HepG2 (cell line): ENCODE data around the gene LIPC. TPM values are rescaled to one million over a fixed set of nuclear protein-coding genes. Genes with fewer than 3 reads are reported as not detected.

ENCODE experiments used
- ATAC-seq: fragments of 200-7000 bp; cut with Tn5 transposase; 3 replicates; pipeline ENCODE4 v1.9.1; 2020; ENCODE audit warnings: mild to moderate bottlenecking, moderate library complexity
- BruUV-seq: library from RNA; stranded (reverse); fragments of 400-500 nt; replicated peaks from 2 replicates; lab custom pipeline; 2021; lab: Mats Ljungman, UMichigan
- CTCF ChIA-PET: fragments of 300-600 bp; formaldehyde crosslinking; extraction: SDS; loops from one replicate; lab custom pipeline; 2021; ENCODE audit warnings: low total read pairs, inconsistent platforms, low intra/inter-chr PET ratio; lab: Yijun Ruan, JAX
- POLR2A ChIA-PET: fragments of 350-600 bp; sonication (Branson Sonifier 250); formaldehyde crosslinking; loops from one replicate; lab custom pipeline; 2020; ENCODE audit warnings: antibody characterized with exemption, inconsistent platforms; lab: Yijun Ruan, JAX
- DNase-seq: peaks from one replicate; pipeline ENCODE4 v3.0.0-alpha.2; 2015; ENCODE audit warnings: low spot score
- FAIRE-seq: peaks from 3 replicates; lab custom pipeline; 2011; peaks lifted over from hg19 to GRCh38; lab: Jason Lieb, UNC
- H2AFZ ChIP-seq: one replicate; pipeline ENCODE4 v1.6.1; 2011; ENCODE audit warnings: low read length, inconsistent platforms
- H3K27ac ChIP-seq: fragments of 300-600 bp; 3 replicates; pipeline ENCODE4 v1.8.0; 2011; ENCODE audit warnings: mixed run types, mild to moderate bottlenecking, mixed read lengths, low read length, inconsistent platforms; ENCODE audit not compliant: insufficient read depth; ENCODE audit errors: extremely low read length
- H3K27me3 ChIP-seq, 2 experiments: fragments of 200-600 bp in 1 of 2; 2 replicates in 1 of 2; 3 replicates in 1 of 2; pipeline versions ENCODE4 v1.6.0 to v1.8.0; 2011; ENCODE audit warnings: low read length in 2 of 2, mild to moderate bottlenecking in 2 of 2, moderate library complexity in 2 of 2, inconsistent platforms in 1 of 2; ENCODE audit not compliant: insufficient read depth in 2 of 2, control insufficient read depth in 1 of 2
- H3K36me3 ChIP-seq, 2 experiments: fragments of 200-600 bp in 1 of 2; replicated peaks in 1 of 2; 2 replicates in 1 of 2; 3 replicates in 1 of 2; pipeline versions ENCODE4 v1.5.1 to v1.8.0; 2011; ENCODE audit warnings: low read length in 2 of 2, inconsistent platforms in 1 of 2; ENCODE audit not compliant: insufficient read depth in 2 of 2, control insufficient read depth in 1 of 2
- H3K4me1 ChIP-seq: 2 replicates; pipeline ENCODE4 v1.5.1; 2012; ENCODE audit warnings: low read length, inconsistent platforms; ENCODE audit not compliant: insufficient read depth
- H3K4me2 ChIP-seq: 2 replicates; pipeline ENCODE4 v1.6.0; 2011; ENCODE audit warnings: low read depth, low read length, inconsistent platforms
- H3K4me3 ChIP-seq, 3 experiments: fragments of 200-600 bp in 1 of 3; sonication (generic), shearing (Covaris generic) in 1 of 3; replicated peaks in 1 of 3; 2 replicates each; pipeline ENCODE4 v1.5.1; 2011 to 2016; ENCODE audit warnings: low read length in 3 of 3, inconsistent platforms in 2 of 3, low read depth in 2 of 3, mild to moderate bottlenecking in 2 of 3, control low read depth in 1 of 3, mixed read lengths in 1 of 3; ENCODE audit not compliant: insufficient read depth in 1 of 3
- H3K79me2 ChIP-seq: one replicate; pipeline ENCODE4 v1.6.1; 2011; ENCODE audit warnings: low read length, inconsistent platforms; ENCODE audit not compliant: insufficient read depth
- H3K9ac ChIP-seq: 2 replicates; pipeline ENCODE4 v1.6.0; 2011; ENCODE audit warnings: mild to moderate bottlenecking, low read depth, low read length, inconsistent platforms; ENCODE audit not compliant: insufficient read depth
- H3K9me3 ChIP-seq: 2 replicates; pipeline ENCODE4 v1.5.1; 2012; ENCODE audit warnings: mild to moderate bottlenecking, low read length
- H4K20me1 ChIP-seq: 2 replicates; pipeline ENCODE4 v1.6.0; 2011; ENCODE audit warnings: inconsistent platforms, mild to moderate bottlenecking, low read length, moderate library complexity; ENCODE audit not compliant: insufficient read depth
- KLF11 ChIP-seq: IDR thresholded peaks from 2 replicates; pipeline ENCODE4 v1.6.1; 2016; ENCODE audit warnings: missing compliant biosample characterization
- MTA3 ChIP-seq: sonication (generic); formaldehyde crosslinking; IDR thresholded peaks from 2 replicates; pipeline ENCODE4 v1.4.0; 2020; ENCODE audit warnings: missing genetic modification reagents
- NFRKB ChIP-seq: fragments of 450-650 bp; IDR thresholded peaks from 2 replicates; pipeline ENCODE4 v1.6.1; 2017
- ZBTB7A ChIP-seq: sonication (generic); formaldehyde crosslinking; IDR thresholded peaks from 2 replicates; pipeline ENCODE4 v1.8.0; 2022; ENCODE audit warnings: mild to moderate bottlenecking, missing genetic modification reagents
- ZNF839 ChIP-seq: sonication (generic); formaldehyde crosslinking; IDR thresholded peaks from 2 replicates; pipeline ENCODE4 v1.4.0; 2020; ENCODE audit warnings: missing genetic modification reagents, mild to moderate bottlenecking, borderline replicate concordance
- WGBS: methylation state at CpG from one replicate; pipeline ENCODE4 v1.1.6; 2017; ENCODE audit warnings: low lambda C conversion rate; 5-methylcytosine and 5-hydroxymethylcytosine counted together
- in situ Hi-C: cut with HindIII; loops from 2 replicates; pipeline ENCODE4 v1.10.0; 2017; ENCODE audit warnings: low pct_unique_long_range_greater_than_20kb; ENCODE audit not compliant: extremely low pct_ligation_motif_present
- intact Hi-C: fragments of 100-400 bp; cut with micrococcal nuclease; formaldehyde crosslinking; loops from one replicate; pipeline ENCODE4 v1.10.0; 2022; ENCODE audit not compliant: unreplicated experiment
- polyA plus RNA-seq, 8 experiments: library from polyadenylated mRNA; depleted of rRNA in 3 of 8; stranded (reverse) in 7 of 8; unstranded in 1 of 8; fragments of >200 nt; fragmentation: Illumina TruSeq in 4 of 8; extraction: Trizol in 4 of 8; gene quantifications; 2 replicates each; pipeline versions ENCODE4 v1.2.1 to v1.2.3, GENCODE V29; 2011 to 2016; ENCODE audit warnings: low read depth in 4 of 8, missing spikeins in 1 of 8, mixed read lengths in 1 of 8; ENCODE audit not compliant: insufficient read depth in 1 of 8
- total RNA-seq, 5 experiments: library from RNA; depleted of rRNA; stranded (reverse); fragments of >200 nt; fragmentation: Illumina TruSeq; extraction: Trizol; gene quantifications; 2 replicates each; pipeline ENCODE4 v1.2.3, GENCODE V29; 2016; ENCODE audit warnings: low read depth in 1 of 5
- TF ChIP-seq, protein P1 (sequence below): sonication (generic); formaldehyde crosslinking; IDR thresholded peaks from 2 replicates; pipeline ENCODE4 v1.4.0; 2020; ENCODE audit warnings: missing genetic modification reagents
- TF ChIP-seq, protein P2 (sequence below): sonication (generic); formaldehyde crosslinking; IDR thresholded peaks from 2 replicates; pipeline ENCODE4 v1.8.0; 2022; ENCODE audit warnings: mild to moderate bottlenecking, missing genetic modification reagents
- TF ChIP-seq, protein P3 (sequence below): sonication (generic); formaldehyde crosslinking; IDR thresholded peaks from 2 replicates; pipeline ENCODE4 v1.4.0; 2020; ENCODE audit warnings: missing genetic modification reagents, mild to moderate bottlenecking, borderline replicate concordance
- TF ChIP-seq, protein P4 (sequence below): sonication (generic); formaldehyde crosslinking; conservative IDR thresholded peaks from 2 replicates; pipeline ENCODE4 v1.4.0; 2020; ENCODE audit warnings: missing genetic modification reagents
- TF ChIP-seq, protein P5 (sequence below): sonication (generic); formaldehyde crosslinking; IDR thresholded peaks from 2 replicates; pipeline ENCODE4 v1.5.0; 2020; ENCODE audit warnings: missing genetic modification reagents

The LIPC gene
- total and polyA plus RNA-seq, 2 of the 13 experiments (the other 11 are each of a cell fraction or from before 2014, with no cell fraction given), result 26.0 to 38.0 TPM

DNA sequence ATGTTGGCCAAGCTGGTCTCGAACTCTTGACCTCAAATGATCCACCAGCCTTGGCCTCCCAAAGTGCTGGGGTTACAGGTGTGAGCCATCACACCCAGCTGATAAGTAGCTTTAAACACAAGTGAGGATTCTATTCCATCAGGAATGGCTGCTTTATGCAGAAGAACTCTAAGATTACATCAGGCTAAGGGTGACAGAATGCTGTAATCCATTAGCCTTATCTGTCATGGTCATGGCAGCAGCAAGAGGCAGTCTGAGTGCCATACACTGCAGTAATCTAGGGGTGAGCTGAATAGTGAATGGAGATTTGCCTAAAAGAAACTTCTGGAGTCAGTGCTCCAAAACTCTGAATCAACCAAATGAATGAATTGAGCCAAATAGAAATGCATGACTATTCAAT, 39.6 kb downstream of the LIPC start (continued):
- TF ChIP-seq NFRKB, result no peak
- TF ChIP-seq, protein P1, sequence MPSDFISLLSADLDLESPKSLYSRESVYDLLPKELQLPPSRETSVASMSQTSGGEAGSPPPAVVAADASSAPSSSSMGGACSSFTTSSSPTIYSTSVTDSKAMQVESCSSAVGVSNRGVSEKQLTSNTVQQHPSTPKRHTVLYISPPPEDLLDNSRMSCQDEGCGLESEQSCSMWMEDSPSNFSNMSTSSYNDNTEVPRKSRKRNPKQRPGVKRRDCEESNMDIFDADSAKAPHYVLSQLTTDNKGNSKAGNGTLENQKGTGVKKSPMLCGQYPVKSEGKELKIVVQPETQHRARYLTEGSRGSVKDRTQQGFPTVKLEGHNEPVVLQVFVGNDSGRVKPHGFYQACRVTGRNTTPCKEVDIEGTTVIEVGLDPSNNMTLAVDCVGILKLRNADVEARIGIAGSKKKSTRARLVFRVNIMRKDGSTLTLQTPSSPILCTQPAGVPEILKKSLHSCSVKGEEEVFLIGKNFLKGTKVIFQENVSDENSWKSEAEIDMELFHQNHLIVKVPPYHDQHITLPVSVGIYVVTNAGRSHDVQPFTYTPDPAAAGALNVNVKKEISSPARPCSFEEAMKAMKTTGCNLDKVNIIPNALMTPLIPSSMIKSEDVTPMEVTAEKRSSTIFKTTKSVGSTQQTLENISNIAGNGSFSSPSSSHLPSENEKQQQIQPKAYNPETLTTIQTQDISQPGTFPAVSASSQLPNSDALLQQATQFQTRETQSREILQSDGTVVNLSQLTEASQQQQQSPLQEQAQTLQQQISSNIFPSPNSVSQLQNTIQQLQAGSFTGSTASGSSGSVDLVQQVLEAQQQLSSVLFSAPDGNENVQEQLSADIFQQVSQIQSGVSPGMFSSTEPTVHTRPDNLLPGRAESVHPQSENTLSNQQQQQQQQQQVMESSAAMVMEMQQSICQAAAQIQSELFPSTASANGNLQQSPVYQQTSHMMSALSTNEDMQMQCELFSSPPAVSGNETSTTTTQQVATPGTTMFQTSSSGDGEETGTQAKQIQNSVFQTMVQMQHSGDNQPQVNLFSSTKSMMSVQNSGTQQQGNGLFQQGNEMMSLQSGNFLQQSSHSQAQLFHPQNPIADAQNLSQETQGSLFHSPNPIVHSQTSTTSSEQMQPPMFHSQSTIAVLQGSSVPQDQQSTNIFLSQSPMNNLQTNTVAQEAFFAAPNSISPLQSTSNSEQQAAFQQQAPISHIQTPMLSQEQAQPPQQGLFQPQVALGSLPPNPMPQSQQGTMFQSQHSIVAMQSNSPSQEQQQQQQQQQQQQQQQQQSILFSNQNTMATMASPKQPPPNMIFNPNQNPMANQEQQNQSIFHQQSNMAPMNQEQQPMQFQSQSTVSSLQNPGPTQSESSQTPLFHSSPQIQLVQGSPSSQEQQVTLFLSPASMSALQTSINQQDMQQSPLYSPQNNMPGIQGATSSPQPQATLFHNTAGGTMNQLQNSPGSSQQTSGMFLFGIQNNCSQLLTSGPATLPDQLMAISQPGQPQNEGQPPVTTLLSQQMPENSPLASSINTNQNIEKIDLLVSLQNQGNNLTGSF (CRISPR knock-in tag), result no peak
- TF ChIP-seq, protein P2, sequence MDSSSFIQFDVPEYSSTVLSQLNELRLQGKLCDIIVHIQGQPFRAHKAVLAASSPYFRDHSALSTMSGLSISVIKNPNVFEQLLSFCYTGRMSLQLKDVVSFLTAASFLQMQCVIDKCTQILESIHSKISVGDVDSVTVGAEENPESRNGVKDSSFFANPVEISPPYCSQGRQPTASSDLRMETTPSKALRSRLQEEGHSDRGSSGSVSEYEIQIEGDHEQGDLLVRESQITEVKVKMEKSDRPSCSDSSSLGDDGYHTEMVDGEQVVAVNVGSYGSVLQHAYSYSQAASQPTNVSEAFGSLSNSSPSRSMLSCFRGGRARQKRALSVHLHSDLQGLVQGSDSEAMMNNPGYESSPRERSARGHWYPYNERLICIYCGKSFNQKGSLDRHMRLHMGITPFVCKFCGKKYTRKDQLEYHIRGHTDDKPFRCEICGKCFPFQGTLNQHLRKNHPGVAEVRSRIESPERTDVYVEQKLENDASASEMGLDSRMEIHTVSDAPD (CRISPR knock-in tag), result no peak

DNA sequence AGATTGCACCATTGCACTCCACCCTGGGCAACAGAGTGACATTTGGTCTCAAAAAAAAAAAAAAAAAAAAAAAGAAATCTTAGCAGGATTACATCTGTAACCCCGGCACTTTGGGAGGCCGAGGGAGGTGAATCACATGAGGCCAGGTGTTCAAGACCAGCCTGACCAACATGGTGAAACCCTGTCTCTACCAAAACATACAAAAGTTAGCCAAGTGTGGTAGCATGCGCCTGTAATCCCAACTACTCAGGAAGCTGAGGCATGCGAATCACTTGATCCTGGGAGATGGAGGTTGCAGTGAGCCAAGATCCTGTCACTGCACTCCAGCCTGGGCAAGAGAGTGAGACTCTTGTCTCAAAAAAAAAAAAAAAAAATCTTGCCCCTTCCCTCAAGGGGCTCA, 40.4 kb downstream of the LIPC start:
- ChIA-PET CTCF (no interaction called here), POLR2A (interaction anchor here (0.7 to 5.7 kb wide), 2 partner anchors 32 to 140 kb away, joined by 5 to 38 read pairs; no protein-coding TSS in a partner anchor)
- H3K27ac ChIP-seq, result no peak overlapping the region
- no peaks in the 10 kb centered on the region for H4K20me1 ChIP-seq
- no peaks in the 10 kb centered on the region for H3K9me3 ChIP-seq
- H3K79me2 ChIP-seq, result no peaks in the 10 kb centered on the region
- H3K4me1 ChIP-seq, result peaks cover 94% of the 10 kb centered on the region
- no peaks in the 10 kb centered on the region for H3K27me3 ChIP-seq
- no peak overlapping the region for H3K9ac ChIP-seq
- DNase-seq (no peak), FAIRE-seq (no peak), ATAC-seq (no peak)
- no TSS peak for BruUV-seq
- H2AFZ ChIP-seq, result no peak overlapping the region
- H3K4me3 ChIP-seq, result no peak overlapping the region
- intact Hi-C loops, result no loop called here
- H3K4me2 ChIP-seq, result no peak overlapping the region
- 88% methylated on average over 4 of the region's 4 CpGs for WGBS
- in situ Hi-C loops, result loop anchor here (5.0 to 10.0 kb wide), 2 partner anchors 53 to 75 kb away; no protein-coding TSS in a partner anchor
- H3K36me3 ChIP-seq, result no peaks in the 10 kb centered on the region
- TF ChIP-seq, protein P3, sequence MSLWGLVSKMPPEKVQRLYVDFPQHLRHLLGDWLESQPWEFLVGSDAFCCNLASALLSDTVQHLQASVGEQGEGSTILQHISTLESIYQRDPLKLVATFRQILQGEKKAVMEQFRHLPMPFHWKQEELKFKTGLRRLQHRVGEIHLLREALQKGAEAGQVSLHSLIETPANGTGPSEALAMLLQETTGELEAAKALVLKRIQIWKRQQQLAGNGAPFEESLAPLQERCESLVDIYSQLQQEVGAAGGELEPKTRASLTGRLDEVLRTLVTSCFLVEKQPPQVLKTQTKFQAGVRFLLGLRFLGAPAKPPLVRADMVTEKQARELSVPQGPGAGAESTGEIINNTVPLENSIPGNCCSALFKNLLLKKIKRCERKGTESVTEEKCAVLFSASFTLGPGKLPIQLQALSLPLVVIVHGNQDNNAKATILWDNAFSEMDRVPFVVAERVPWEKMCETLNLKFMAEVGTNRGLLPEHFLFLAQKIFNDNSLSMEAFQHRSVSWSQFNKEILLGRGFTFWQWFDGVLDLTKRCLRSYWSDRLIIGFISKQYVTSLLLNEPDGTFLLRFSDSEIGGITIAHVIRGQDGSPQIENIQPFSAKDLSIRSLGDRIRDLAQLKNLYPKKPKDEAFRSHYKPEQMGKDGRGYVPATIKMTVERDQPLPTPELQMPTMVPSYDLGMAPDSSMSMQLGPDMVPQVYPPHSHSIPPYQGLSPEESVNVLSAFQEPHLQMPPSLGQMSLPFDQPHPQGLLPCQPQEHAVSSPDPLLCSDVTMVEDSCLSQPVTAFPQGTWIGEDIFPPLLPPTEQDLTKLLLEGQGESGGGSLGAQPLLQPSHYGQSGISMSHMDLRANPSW (CRISPR knock-in tag), result no peak
- TF ChIP-seq ZBTB7A (CRISPR knock-in tag) (no peak), ZNF839 (CRISPR knock-in tag) (no peak), MTA3 (CRISPR knock-in tag) (no peak), KLF11 (no peak)
- TF ChIP-seq, protein P4, sequence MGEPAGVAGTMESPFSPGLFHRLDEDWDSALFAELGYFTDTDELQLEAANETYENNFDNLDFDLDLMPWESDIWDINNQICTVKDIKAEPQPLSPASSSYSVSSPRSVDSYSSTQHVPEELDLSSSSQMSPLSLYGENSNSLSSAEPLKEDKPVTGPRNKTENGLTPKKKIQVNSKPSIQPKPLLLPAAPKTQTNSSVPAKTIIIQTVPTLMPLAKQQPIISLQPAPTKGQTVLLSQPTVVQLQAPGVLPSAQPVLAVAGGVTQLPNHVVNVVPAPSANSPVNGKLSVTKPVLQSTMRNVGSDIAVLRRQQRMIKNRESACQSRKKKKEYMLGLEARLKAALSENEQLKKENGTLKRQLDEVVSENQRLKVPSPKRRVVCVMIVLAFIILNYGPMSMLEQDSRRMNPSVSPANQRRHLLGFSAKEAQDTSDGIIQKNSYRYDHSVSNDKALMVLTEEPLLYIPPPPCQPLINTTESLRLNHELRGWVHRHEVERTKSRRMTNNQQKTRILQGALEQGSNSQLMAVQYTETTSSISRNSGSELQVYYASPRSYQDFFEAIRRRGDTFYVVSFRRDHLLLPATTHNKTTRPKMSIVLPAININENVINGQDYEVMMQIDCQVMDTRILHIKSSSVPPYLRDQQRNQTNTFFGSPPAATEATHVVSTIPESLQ (CRISPR knock-in tag), result no peak
- TF ChIP-seq, protein P5, sequence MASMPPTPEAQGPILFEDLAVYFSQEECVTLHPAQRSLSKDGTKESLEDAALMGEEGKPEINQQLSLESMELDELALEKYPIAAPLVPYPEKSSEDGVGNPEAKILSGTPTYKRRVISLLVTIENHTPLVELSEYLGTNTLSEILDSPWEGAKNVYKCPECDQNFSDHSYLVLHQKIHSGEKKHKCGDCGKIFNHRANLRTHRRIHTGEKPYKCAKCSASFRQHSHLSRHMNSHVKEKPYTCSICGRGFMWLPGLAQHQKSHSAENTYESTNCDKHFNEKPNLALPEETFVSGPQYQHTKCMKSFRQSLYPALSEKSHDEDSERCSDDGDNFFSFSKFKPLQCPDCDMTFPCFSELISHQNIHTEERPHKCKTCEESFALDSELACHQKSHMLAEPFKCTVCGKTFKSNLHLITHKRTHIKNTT (CRISPR knock-in tag), result no peak
